Fibroblast of lung (primary cell): ENCODE results near the gene GAL3ST2. TPM values are rescaled to one million over a fixed set of nuclear protein-coding genes. Genes with fewer than 3 reads are reported as not detected.

Experiments used
- DNase-seq, 2 donors: peaks; one replicate each; pipeline versions ENCODE4 v3.0.0 to v3.0.0-alpha.2; 2010; ENCODE audit warnings: low read depth in 2 of 2
- H2AFZ ChIP-seq: 2 replicates; pipeline ENCODE4 v1.5.1; 2012; ENCODE audit warnings: low read length, control low read depth, inconsistent platforms
- H3K27ac ChIP-seq: 2 replicates; pipeline ENCODE4 v1.5.1; 2011; ENCODE audit warnings: low read length, control low read depth; ENCODE audit not compliant: insufficient read depth
- H3K27me3 ChIP-seq: 2 replicates; pipeline ENCODE4 v1.5.1; 2011; ENCODE audit warnings: mild to moderate bottlenecking, low read length; ENCODE audit not compliant: control insufficient read depth, insufficient read depth
- H3K36me3 ChIP-seq: 2 replicates; pipeline ENCODE4 v1.5.1; 2011; ENCODE audit warnings: low read length; ENCODE audit not compliant: control insufficient read depth, insufficient read depth
- H3K4me1 ChIP-seq: 2 replicates; pipeline ENCODE4 v1.5.1; 2011; ENCODE audit warnings: low read length; ENCODE audit not compliant: control insufficient read depth, insufficient read depth; ENCODE audit errors: extremely low read depth
- H3K4me2 ChIP-seq: 2 replicates; pipeline ENCODE4 v1.5.1; 2011; ENCODE audit warnings: low read length, control low read depth; ENCODE audit not compliant: insufficient read depth; ENCODE audit errors: extremely low read depth
- H3K4me3 ChIP-seq, 4 experiments: fragments of 200-600 bp in 1 of 4; sonication (generic) in 1 of 4; replicated peaks in 1 of 4; 2 replicates each; pipeline ENCODE4 v1.5.1; 2011 to 2016; ENCODE audit warnings: low read length in 4 of 4, low read depth in 3 of 4, mild to moderate bottlenecking in 3 of 4, control low read depth in 2 of 4, inconsistent platforms in 1 of 4, mixed read lengths in 1 of 4; ENCODE audit not compliant: insufficient read depth in 1 of 4; ENCODE audit errors: control extremely low read depth in 1 of 4
- H3K79me2 ChIP-seq: 2 replicates; pipeline ENCODE4 v1.5.1; 2012; ENCODE audit warnings: mild to moderate bottlenecking, low read length, inconsistent platforms; ENCODE audit not compliant: control insufficient read depth, insufficient read depth
- H3K9ac ChIP-seq: 2 replicates; pipeline ENCODE4 v1.5.1; 2011; ENCODE audit warnings: mild to moderate bottlenecking, low read length, control low read depth; ENCODE audit not compliant: insufficient read depth
- H3K9me3 ChIP-seq: 2 replicates; pipeline ENCODE4 v1.5.1; 2012; ENCODE audit warnings: low read depth, low read length; ENCODE audit not compliant: control insufficient read depth, insufficient read depth
- H4K20me1 ChIP-seq: 2 replicates; pipeline ENCODE4 v1.5.1; 2011; ENCODE audit warnings: low read length; ENCODE audit not compliant: control insufficient read depth, insufficient read depth; ENCODE audit errors: extremely low read depth
- CTCF ChIP-seq, 2 donors: IDR thresholded peaks in 1 of 2; conservative IDR thresholded peaks in 1 of 2; 1 replicate in 1 of 2; 2 replicates in 1 of 2; pipeline ENCODE4 v1.5.1; 2011 to 2012; ENCODE audit warnings: low read length in 2 of 2, control low read depth in 1 of 2, inconsistent platforms in 1 of 2, low read depth in 1 of 2, mild to moderate bottlenecking in 1 of 2
- EZH2 ChIP-seq: IDR thresholded peaks from 2 replicates; pipeline ENCODE4 v1.5.1; 2012; ENCODE audit warnings: low read length, control low read depth, mild to moderate bottlenecking; ENCODE audit errors: missing control alignments
- polyA plus RNA-seq, 2 donors: library from polyadenylated mRNA; depleted of rRNA in 1 of 2; stranded (reverse) in 1 of 2; unstranded in 1 of 2; fragments of >200 nt; gene quantifications; 2 replicates each; pipeline ENCODE4 v1.2.1, GENCODE V29; 2011 to 2012; ENCODE audit warnings: missing spikeins in 1 of 2
- total RNA-seq: library from RNA; depleted of rRNA; stranded (reverse); fragments of >200 nt; gene quantifications from 2 replicates; pipeline ENCODE4 v1.2.1, GENCODE V29; 2014

The GAL3ST2 gene
- total and polyA plus RNA-seq, 2 donors (not counting 1 experiment from before 2014, with no cell fraction given): 0.17 TPM; not detected in 1

DNA sequence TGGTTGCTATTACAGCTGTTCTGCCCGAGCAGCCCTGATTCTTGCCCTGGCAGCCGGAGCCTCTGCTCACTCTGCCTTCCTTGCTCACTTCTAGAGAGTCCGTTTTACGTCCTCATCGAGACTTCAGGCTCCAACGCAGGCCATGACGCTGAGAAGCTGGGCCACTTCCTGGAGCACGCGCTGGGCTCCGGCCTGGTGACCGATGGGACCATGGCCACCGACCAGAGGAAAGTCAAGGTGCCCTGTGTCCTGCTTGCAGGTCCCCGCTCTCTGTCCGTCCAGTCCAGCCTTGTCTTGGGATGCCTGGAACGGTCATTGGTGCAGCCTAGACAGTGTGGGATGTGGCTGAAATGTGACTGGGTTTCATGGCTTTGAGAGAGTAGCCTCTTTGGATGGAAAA lies 25.5 kb upstream of the GAL3ST2 start:
- Histone ChIP-seq H3K9me3 (no peaks in the 10 kb centered on the region), H4K20me1 (no peaks in the 10 kb centered on the region), H3K36me3 (peaks cover 14% of the 10 kb centered on the region), H3K27ac (no peak overlapping the region), H3K4me3 (no peak overlapping the region), H3K4me1 (no peaks in the 10 kb centered on the region), H3K27me3 (no peaks in the 10 kb centered on the region), H3K4me2 (no peak overlapping the region), H3K79me2 (no peaks in the 10 kb centered on the region), H2AFZ (no peak overlapping the region), H3K9ac (no peak overlapping the region)
- TF ChIP-seq EZH2 (no peak), CTCF (conservative IDR thresholded peaks at IDR 0.05 in 1 of 2, IDR thresholded peaks at IDR 0.05 in 1 of 2; ENCODE audit: low read depth in 1 of 2, low read length in 2 of 2) (no peak)
- no peak for DNase-seq

DNA sequence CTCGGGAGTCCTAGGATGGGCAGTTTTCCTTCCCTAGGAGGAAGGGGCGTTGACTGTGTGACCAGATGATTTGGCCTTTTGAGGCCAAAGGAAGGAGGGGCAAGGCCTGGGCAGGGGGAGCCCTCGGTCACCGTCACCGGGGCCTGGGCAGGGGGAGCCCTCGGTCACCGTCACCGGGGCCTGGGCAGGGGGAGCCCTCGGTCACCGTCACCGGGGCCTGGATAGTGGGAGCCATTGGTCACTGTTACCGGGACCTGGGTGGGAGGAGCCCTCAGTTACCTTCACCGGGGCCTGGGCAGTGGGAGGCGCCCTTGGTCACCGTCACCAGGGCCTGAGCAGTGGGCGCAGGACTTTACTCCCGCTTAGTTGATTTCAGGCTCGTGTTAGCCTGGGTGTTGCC lies 24.8 kb upstream of the GAL3ST2 start:
- TF ChIP-seq CTCF (conservative IDR thresholded peaks at IDR 0.05 in 1 of 2, IDR thresholded peaks at IDR 0.05 in 1 of 2; ENCODE audit: low read depth in 1 of 2, low read length in 2 of 2) (no peak), EZH2 (no peak)
- Histone ChIP-seq H3K27ac (no peak overlapping the region), H3K9ac (no peak overlapping the region), H3K27me3 (no peaks in the 10 kb centered on the region), H2AFZ (no peak overlapping the region), H3K36me3 (peaks cover 14% of the 10 kb centered on the region), H4K20me1 (no peaks in the 10 kb centered on the region), H3K4me2 (no peak overlapping the region), H3K79me2 (no peaks in the 10 kb centered on the region), H3K4me1 (no peaks in the 10 kb centered on the region), H3K9me3 (no peaks in the 10 kb centered on the region), H3K4me3 (no peak overlapping the region)
- no peak for DNase-seq

GRCh38 chr2:241752253-241752652 lies 24.4 kb upstream of the GAL3ST2 start:
- H3K27me3 ChIP-seq: no peaks in the 10 kb centered on the region
- H3K79me2 ChIP-seq: no peaks in the 10 kb centered on the region

More at GRCh38 chr2:241752253-241752652, 24.4 kb upstream of the GAL3ST2 start:
- TF ChIP-seq CTCF (conservative IDR thresholded peaks at IDR 0.05 in 1 of 2, IDR thresholded peaks at IDR 0.05 in 1 of 2; ENCODE audit: low read depth in 1 of 2, low read length in 2 of 2) (no peak), EZH2 (no peak)
- no peaks in the 10 kb centered on the region for H4K20me1 ChIP-seq
- H3K4me2 ChIP-seq: no peak overlapping the region
- no peak overlapping the region for H3K4me3 ChIP-seq
- no peaks in the 10 kb centered on the region for H3K4me1 ChIP-seq
- DNase-seq: no peak
- H3K9ac ChIP-seq: no peak overlapping the region
- H2AFZ ChIP-seq: no peak overlapping the region
- H3K36me3 ChIP-seq: peaks cover 15% of the 10 kb centered on the region
- no peak overlapping the region for H3K27ac ChIP-seq
- H3K9me3 ChIP-seq: no peaks in the 10 kb centered on the region
